ENCODE results near the gene ARGLU1.
"Not testable (repeated sequence)": the region's sequence is repeated elsewhere in the genome, so short reads cannot be mapped to it uniquely, and the experiment has no call there.

The ARGLU1 gene

DNA sequence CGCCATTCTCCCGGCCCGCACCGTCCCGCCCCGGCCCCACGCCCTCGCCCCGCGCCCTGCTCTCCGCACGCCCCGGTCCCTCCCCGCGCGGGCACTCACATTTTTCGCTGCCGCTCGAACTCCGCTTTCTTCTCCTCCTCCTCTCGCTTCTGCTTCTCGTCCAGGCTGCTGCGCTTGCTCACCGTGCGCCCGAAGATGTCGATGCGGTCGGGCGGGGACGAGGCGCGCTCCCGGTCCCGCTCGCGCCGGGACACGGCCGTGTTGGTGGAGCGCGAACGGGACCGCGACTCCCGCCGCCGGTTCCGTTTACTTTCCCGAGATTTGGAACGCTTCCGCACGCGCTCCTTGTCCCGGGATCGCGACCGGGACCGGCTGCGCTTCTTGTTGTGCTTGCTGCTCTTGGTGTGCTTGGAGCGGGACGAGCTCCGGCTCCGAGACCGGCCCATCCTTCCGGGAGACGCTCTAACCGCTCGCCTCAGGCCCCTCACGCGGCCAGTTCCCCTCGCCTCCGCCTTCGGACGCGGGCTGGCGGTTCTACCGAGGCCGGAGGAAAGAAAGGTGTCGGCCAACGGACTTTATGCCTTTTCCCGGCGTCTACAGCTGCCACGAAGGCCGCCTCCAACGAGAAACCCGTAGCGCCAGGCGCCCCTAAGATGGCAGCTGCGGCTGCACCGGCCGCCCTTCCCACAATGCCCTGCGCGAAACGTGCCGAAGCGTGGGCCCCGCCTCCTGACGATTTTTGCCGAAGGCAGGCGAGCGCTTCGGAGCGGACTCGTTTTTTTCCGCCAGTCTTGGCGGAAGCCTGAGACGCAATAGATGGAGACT, at the start of gene ARGLU1:
Gene ARGLU1, minus strand, starts transcription at position 664 of the 825 bp plus-strand sequence. Its CDS starts 218 bp downstream, at position 446.
- DNase-seq (ENCODE audit: low spot score): peak; percentile 96

DNA sequence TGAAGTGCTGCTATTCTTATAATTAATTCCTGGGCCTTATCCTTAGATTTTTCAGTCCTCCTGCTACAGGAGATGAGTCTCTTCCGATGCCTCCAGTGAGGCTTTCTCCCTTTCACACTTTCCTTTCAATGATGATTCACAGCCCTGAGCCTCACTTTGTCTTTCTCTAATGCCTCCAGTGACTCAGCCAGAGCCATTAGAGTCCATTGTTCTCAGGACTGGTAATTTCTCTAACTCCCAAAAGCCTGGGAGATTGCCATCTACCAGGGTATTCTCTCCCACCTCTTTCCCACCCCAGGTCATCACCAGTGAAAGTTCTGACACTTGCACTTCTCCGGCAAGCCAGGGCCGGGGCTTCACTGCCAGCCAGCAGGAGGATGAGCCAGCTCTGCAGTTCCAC, 49.6 kb upstream of the ARGLU1 start:
- DNase-seq (ENCODE audit: low spot score): no peak

- no peak for DNase-seq (ENCODE audit: low spot score)
Measured at GRCh38 chr13:106616729-106617128, 48.8 kb upstream of the ARGLU1 start.

- DNase-seq (ENCODE audit: low spot score): no peak
Measured at GRCh38 chr13:106614874-106615273, 46.9 kb upstream of the ARGLU1 start.

GRCh38 chr13:106612688-106613087, 44.8 kb upstream of the ARGLU1 start:
- DNase-seq (ENCODE audit: low spot score): no peak

DNA sequence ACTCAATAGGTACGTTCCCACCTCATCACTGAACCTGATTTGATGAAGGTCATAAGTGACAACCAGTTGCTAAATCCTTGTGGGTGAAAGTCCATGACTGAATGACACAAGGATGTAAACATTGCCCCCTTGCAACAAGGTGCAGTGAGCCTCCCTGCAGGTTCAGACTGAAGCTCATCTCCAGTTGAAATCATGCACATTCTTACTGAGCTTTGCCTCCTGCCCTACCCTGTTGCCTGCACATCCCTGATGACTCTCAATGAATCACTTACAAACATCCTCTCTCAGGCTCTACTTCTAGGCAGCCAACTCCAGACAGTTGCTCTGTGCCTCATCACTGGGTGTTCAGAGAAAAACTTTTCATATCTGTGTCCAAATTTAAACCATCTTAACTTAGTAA, 42.5 kb upstream of the ARGLU1 start:
- DNase-seq (ENCODE audit: low spot score): no peak

DNA sequence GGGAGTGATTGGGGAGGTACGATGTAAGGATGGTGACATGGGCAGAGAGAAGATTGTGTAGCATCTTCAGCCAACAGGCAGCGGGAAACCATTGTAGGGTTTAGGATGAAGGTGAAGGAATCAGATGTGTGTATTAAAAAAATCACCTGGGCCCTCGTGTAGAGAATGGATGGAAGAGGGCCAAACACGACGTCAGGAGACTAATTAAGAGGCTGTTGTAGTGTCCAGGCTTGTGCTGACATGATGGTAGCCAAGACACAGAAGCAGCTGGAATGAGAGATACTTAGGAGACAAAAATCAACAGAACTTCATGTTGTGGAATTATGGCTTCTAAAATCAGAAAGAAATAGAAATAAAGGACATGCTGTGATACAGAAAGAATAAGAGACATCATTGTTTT, 41.2 kb upstream of the ARGLU1 start:
- no peak for DNase-seq (ENCODE audit: low spot score)

GRCh38 chr13:106603546-106603945, 35.6 kb upstream of the ARGLU1 start:
- no peak for DNase-seq (ENCODE audit: low spot score)

DNA sequence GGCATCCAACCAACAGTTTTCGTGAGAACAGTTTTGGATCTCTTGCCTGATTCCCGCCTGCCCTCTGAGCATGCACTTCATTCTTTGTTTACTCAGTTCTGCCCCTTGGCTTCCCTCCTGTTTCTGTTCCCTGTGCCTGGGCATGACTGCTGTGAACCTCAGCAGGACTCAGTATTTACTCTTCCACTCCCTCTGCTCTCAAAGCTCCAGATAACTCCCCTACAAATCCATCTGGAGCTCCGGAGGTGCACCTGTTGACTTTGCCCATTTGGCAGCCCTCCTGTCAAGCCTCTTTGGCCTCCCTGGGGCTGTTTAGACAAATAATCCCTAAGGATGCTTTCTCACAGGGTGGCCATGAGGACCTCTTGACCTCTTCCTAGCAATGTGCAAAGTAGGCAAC, 34.2 kb upstream of the ARGLU1 start:
- no peak for DNase-seq (ENCODE audit: low spot score)

GRCh38 chr13:106601489-106601888, 33.6 kb upstream of the ARGLU1 start:
- DNase-seq (ENCODE audit: low spot score): no peak

GRCh38 chr13:106600798-106601135, 32.8 kb upstream of the ARGLU1 start:
- DNase-seq (ENCODE audit: low spot score): not testable (repeated sequence)

DNA sequence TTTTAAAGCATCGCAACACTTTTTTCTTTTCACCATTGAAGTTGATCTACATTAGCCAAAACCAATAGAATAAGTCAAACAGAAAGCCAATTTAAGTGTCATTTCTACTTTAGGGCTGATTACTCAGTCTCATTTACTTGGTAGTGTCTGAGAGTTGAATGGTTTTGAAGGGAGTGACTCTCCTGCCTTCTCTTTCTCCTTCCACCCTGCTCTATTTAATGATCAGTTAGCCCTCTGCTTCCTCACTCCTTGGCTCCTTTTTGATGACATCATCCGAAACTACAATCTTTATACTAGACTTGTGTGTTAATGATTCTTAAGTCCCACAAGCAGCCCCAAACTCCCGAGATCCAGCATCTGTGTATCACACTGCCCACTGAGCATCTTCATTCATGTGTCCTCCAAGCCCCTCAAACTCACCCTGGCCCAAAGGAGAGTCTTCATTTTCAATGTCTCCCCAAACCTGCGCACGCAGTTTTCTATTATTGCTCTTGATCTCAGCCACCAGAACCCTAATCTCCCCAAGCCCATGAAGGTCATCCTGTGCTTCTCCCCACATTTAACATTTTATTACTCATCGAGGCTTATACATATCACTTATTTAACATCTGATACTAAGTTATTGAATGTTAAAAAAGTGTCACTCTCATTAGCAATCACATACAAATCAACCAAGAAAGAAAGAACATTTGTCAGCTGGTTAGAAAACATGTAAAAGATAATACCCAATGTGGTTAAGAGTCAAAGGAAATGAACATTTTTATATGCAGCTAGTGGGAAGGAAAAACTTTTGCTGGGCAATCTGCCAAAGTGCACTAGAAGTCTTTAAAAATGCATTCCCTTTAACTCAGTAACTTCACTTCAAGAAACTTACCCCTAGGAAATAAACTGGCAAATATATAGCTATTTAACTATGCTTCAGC, 32.2 kb upstream of the ARGLU1 start:
- no peak for DNase-seq (ENCODE audit: low spot score)

DNA sequence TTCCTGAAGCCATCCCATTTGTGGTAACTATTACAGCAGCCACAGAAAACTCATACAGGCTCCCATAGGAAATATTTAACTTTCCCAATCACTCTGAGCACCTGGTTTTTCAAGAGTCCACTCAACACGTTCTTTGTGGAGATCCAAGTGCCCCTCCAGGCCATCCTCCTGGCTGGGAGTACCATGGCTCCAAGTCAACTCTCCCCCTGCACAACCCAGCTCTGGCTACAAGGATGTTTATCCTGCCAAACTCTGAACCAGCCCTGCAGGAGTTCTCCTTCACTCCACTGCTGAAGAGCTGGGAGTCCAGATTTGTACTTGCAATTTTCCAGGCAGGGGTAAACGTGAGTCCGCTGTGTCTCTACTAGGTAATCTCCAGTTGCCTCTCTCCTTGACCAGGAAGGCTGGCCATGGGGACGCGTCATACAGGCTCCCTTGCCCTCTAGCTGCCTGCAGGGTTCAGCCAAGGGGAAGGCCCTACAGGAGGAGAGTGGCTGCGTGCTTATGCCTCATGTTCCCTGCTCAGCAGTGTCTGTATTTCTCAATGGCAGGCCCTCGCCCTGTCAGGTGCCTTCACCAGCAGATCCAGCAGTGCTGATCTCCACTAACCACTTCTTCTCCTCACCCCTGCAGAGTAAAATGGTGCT, 29.9 kb upstream of the ARGLU1 start:
- DNase-seq (ENCODE audit: low spot score): no peak

GRCh38 chr13:106597186-106597585, 29.2 kb upstream of the ARGLU1 start:
- no peak for DNase-seq (ENCODE audit: low spot score)

GRCh38 chr13:106596275-106596937, 28.5 kb upstream of the ARGLU1 start:
- DNase-seq (ENCODE audit: low spot score): no peak

DNA sequence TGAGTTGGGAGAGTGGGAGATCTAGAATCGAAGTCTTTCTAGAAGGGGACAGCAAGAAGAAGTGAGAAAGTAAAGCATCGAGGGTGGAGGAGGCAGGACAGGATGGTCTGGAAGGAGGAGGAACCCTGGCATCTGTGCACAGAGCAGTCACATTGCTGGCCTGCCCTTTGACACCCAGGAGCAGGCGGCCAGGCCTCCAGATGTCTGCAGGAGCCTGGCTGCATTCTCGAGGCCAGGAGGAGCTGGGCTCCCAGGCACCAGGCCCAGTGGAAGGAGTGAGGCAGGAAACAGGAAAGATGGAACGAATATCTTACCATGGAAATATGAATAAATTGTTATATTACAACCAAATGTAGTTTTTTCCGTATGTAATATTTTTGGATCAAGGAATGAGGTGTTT, 27.7 kb upstream of the ARGLU1 start:
- no peak for DNase-seq (ENCODE audit: low spot score)

GRCh38 chr13:106594980-106595379, 27.0 kb upstream of the ARGLU1 start:
- no peak for DNase-seq (ENCODE audit: low spot score)

GRCh38 chr13:106593132-106593531, 25.2 kb upstream of the ARGLU1 start:
- DNase-seq (ENCODE audit: low spot score): no peak

DNA sequence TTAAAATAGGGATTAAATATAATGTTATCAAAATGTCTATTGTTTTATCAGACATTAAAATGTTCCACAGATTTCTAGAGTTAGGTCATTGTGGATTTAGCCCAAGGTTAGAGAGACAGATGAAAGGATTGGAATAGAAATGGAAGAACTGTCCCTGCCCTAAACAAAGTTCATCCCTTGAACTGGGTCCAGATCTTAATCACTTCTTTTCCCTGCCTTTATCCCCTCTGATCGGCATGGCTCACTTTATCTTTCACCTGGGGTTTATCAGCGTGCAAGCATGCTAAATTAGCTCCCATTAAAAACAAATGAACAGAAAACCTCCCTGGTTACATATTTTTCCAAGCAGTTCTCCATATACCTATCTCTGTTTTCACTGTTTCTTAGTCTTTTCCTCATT, 23.4 kb upstream of the ARGLU1 start:
- no peak for DNase-seq (ENCODE audit: low spot score)

GRCh38 chr13:106589716-106590115, 21.8 kb upstream of the ARGLU1 start:
- DNase-seq (ENCODE audit: low spot score): no peak

DNA sequence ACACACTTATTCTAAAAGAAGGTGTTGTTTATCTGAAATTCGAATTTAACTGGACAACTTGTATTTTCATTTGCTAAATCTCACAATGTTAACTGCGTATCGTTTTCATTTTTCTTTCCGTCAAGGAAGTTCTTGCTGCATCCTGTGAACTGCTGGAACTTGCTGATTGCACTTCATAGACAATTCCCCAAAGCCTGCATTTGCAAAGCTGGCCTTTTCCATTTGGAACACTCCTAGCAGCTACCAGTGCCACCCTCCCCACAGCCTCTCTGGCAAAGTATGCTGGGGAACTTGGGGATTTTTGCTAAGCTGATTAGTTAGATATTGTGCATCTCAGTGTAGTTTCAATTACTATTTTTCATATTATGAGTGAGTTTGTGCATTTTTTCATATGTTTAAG, 20.4 kb upstream of the ARGLU1 start:
- no peak for DNase-seq (ENCODE audit: low spot score)

- DNase-seq (ENCODE audit: low spot score): no peak
Measured at GRCh38 chr13:106587787-106588186, 19.9 kb upstream of the ARGLU1 start.
